NT2/D1 (cell line): ENCODE data around the gene ZNF230.

ENCODE experiments used
- SUZ12 ChIP-seq: IDR thresholded peaks from 2 replicates; pipeline ENCODE4 v1.6.1; 2011; ENCODE audit not compliant: insufficient read length, insufficient read depth; ENCODE audit errors: extremely low read depth
- YY1 ChIP-seq: IDR thresholded peaks from 2 replicates; pipeline ENCODE4 v1.6.1; 2011; ENCODE audit not compliant: insufficient read length, insufficient read depth
- ZNF274 ChIP-seq: IDR thresholded peaks from 2 replicates; pipeline ENCODE4 v1.6.1; 2011; ENCODE audit warnings: mild to moderate bottlenecking, low read depth, low read length

GRCh38 chr19:44026622-44027021 is 23.9 kb downstream of the ZNF230 start:
- TF ChIP-seq YY1, result no peak
- no peak for TF ChIP-seq ZNF274
- no peak for TF ChIP-seq SUZ12
